ENCODE measurements around the gene TMEM273.

GRCh38 chr10:49160814-49161213 lies 27.4 kb downstream of the TMEM273 start:
- TF ChIP-seq CTCF (IDR thresholded peaks at IDR 0.05) (no peak), POLR2A (IDR thresholded peaks at IDR 0.05) (no peak), EP300 (IDR thresholded peaks at IDR 0.05) (no peak)

All from ovary (tissue), 3 donors.